A549 (cell line): Measurements from ENCODE around the gene SUPT7L. TPM values are rescaled to one million over a fixed set of nuclear protein-coding genes. Genes with fewer than 3 reads are reported as not detected.

Experiments used
- ATAC-seq, 2 experiments: fragments of 200-7000 bp in 1 of 2; fragments of >200 bp in 1 of 2; cut with Nextera tagmentation in 1 of 2; cut with Tn5 transposase in 1 of 2; 3 replicates each; pipeline versions ENCODE4 v1.8.0 to v1.9.1; 2018 to 2020; ENCODE audit warnings: mild to moderate bottlenecking in 1 of 2, moderate library complexity in 1 of 2
- CTCF ChIA-PET: fragments of 300-600 bp; sonication (Branson Sonifier 250); formaldehyde crosslinking; extraction: SDS; loops from one replicate; lab custom pipeline; 2021; ENCODE audit warnings: antibody characterized with exemption, inconsistent platforms; lab: Yijun Ruan, JAX
- POLR2A ChIA-PET: fragments of 350-600 bp; formaldehyde crosslinking; extraction: SDS; loops from one replicate; lab custom pipeline; 2021; ENCODE audit warnings: antibody characterized with exemption, inconsistent platforms; lab: Yijun Ruan, JAX
- DNase-seq, 2 experiments: peaks; one replicate each; pipeline versions ENCODE4 v3.0.0 to v3.0.0-alpha.2; 2011 to 2016; ENCODE audit warnings: low read depth in 1 of 2, low spot score in 1 of 2
- FAIRE-seq: peaks from 2 replicates; lab custom pipeline; 2011; peaks lifted over from hg19 to GRCh38; lab: Jason Lieb, UNC
- H3K27ac ChIP-seq, 2 experiments: fragments of >200 bp; sonication (Bioruptor Twin); formaldehyde crosslinking; 3 replicates each; pipeline ENCODE4 v1.5.1; 2016 to 2017
- H3K4me1 ChIP-seq: fragments of >200 bp; sonication (Bioruptor Twin); formaldehyde crosslinking; 3 replicates; pipeline ENCODE4 v1.6.1; 2016
- H3K4me2 ChIP-seq: fragments of >200 bp; sonication (Bioruptor Twin); formaldehyde crosslinking; 3 replicates; pipeline ENCODE4 v1.6.1; 2016
- H3K4me3 ChIP-seq: fragments of >200 bp; sonication (Bioruptor Twin); formaldehyde crosslinking; 3 replicates; pipeline ENCODE4 v1.5.1; 2016
- H3K9me3 ChIP-seq: fragments of >200 bp; sonication (Bioruptor Twin); formaldehyde crosslinking; 3 replicates; pipeline ENCODE4 v1.6.1; 2016
- BHLHE40 ChIP-seq: IDR thresholded peaks from 2 replicates; pipeline ENCODE4 v1.6.1; 2012; ENCODE audit warnings: low read depth, low read length, inconsistent platforms
- CBX2 ChIP-seq: fragments of 200-600 bp; sonication (generic); IDR thresholded peaks from 2 replicates; pipeline ENCODE4 v1.6.1; 2016; ENCODE audit warnings: low read depth, mild to moderate bottlenecking, borderline replicate concordance
- CBX8 ChIP-seq: fragments of 200-600 bp; sonication (generic); IDR thresholded peaks from 2 replicates; pipeline ENCODE4 v1.6.1; 2016
- CHD4 ChIP-seq: fragments of 200-600 bp; sonication (generic); IDR thresholded peaks from 2 replicates; pipeline ENCODE4 v1.6.1; 2016; ENCODE audit warnings: antibody characterized with exemption, mild to moderate bottlenecking, borderline replicate concordance
- E2F6 ChIP-seq: IDR thresholded peaks from 2 replicates; pipeline ENCODE4 v1.6.1; 2012; ENCODE audit warnings: low read depth, borderline replicate concordance
- EP300 ChIP-seq, 2 experiments: fragments of >200 bp; sonication (Bioruptor Twin); formaldehyde crosslinking; IDR thresholded peaks; 2 replicates in 1 of 2; 3 replicates in 1 of 2; pipeline ENCODE4 v1.6.1; 2016 to 2017
- FOSB ChIP-seq: fragments of 250-450 bp; sonication (Bioruptor Pico); IDR thresholded peaks from 2 replicates; pipeline ENCODE4 v1.5.0; 2020; ENCODE audit warnings: mild to moderate bottlenecking, moderate library complexity
- FOSL2 ChIP-seq, 2 experiments: fragments of 450-650 bp in 1 of 2; fragments of >200 bp in 1 of 2; sonication (Bioruptor Twin) in 1 of 2; formaldehyde crosslinking; IDR thresholded peaks; 2 replicates each; pipeline versions ENCODE4 v1.5.0 to v1.6.1; 2016 to 2020; ENCODE audit warnings: mild to moderate bottlenecking in 1 of 2, moderate library complexity in 1 of 2
- GATA3 ChIP-seq: IDR thresholded peaks from 2 replicates; pipeline ENCODE4 v1.6.1; 2012; ENCODE audit warnings: borderline replicate concordance
- HEYL ChIP-seq: fragments of 250-450 bp; sonication (Bioruptor Pico); IDR thresholded peaks from 2 replicates; pipeline ENCODE4 v1.8.0; 2021; ENCODE audit warnings: mild to moderate bottlenecking, moderate library complexity
- HOXB5 ChIP-seq: fragments of 250-450 bp; sonication (Bioruptor Pico); IDR thresholded peaks from 2 replicates; pipeline ENCODE4 v1.5.0; 2020; ENCODE audit warnings: mild to moderate bottlenecking, moderate library complexity
- KDM5A ChIP-seq: fragments of 200-600 bp; sonication (generic); IDR thresholded peaks from 2 replicates; pipeline ENCODE4 v1.6.1; 2016; ENCODE audit warnings: antibody characterized with exemption, mild to moderate bottlenecking
- MYC ChIP-seq: IDR thresholded peaks from 2 replicates; pipeline ENCODE4 v1.6.1; 2012; ENCODE audit warnings: mild to moderate bottlenecking, inconsistent platforms, low read length, improper control_type of control experiment, borderline replicate concordance
- NFE2L2 ChIP-seq: fragments of 150-350 bp; conservative IDR thresholded peaks from 2 replicates; pipeline ENCODE4 v1.6.1; 2014; ENCODE audit warnings: low read length
- NPAS2 ChIP-seq: fragments of 250-450 bp; sonication (Bioruptor Pico); IDR thresholded peaks from 2 replicates; pipeline ENCODE4 v1.8.0; 2022; ENCODE audit warnings: mild to moderate bottlenecking, moderate library complexity, borderline replicate concordance
- POLR2A ChIP-seq: IDR thresholded peaks from 2 replicates; pipeline ENCODE4 v1.6.1; 2012; ENCODE audit warnings: mild to moderate bottlenecking, low read length
- POLR2AphosphoS2 ChIP-seq: conservative IDR thresholded peaks from 2 replicates; pipeline ENCODE4 v1.6.1; 2012; ENCODE audit warnings: low read length, improper control_type of control experiment, inconsistent platforms
- RAD21 ChIP-seq, 2 experiments: fragments of >200 bp in 1 of 2; sonication (Bioruptor Twin) in 1 of 2; formaldehyde crosslinking in 1 of 2; IDR thresholded peaks in 1 of 2; conservative IDR thresholded peaks in 1 of 2; 2 replicates in 1 of 2; 3 replicates in 1 of 2; pipeline ENCODE4 v1.6.1; 2012 to 2018; ENCODE audit warnings: inconsistent platforms in 1 of 2
- RCOR1 ChIP-seq: fragments of 150-350 bp; IDR thresholded peaks from 2 replicates; pipeline ENCODE4 v1.6.1; 2014; ENCODE audit warnings: antibody characterized with exemption, low read length, low read depth
- SREBF2 ChIP-seq: fragments of 450-650 bp; IDR thresholded peaks from 2 replicates; pipeline ENCODE4 v1.6.1; 2014; ENCODE audit warnings: mild to moderate bottlenecking, moderate library complexity
- TP53 ChIP-seq: fragments of 250-450 bp; sonication (Bioruptor Pico); IDR thresholded peaks from 2 replicates; pipeline ENCODE4 v1.5.0; 2021; ENCODE audit warnings: mild to moderate bottlenecking, moderate library complexity
- ZC3H11A ChIP-seq: fragments of 450-650 bp; IDR thresholded peaks from 2 replicates; pipeline ENCODE4 v1.6.1; 2014; ENCODE audit warnings: antibody characterized with exemption, mild to moderate bottlenecking
- WGBS: methylation state at CpG from one replicate; pipeline ENCODE4 v1.1.6; 2017; ENCODE audit errors: missing lambda C conversion rate; 5-methylcytosine and 5-hydroxymethylcytosine counted together
- polyA plus RNA-seq, 4 experiments: library from polyadenylated mRNA; depleted of rRNA in 3 of 4; stranded (reverse); fragments of >200 nt; fragmentation: RNase III in 1 of 4; extraction: RNeasy Plus Mini Kit Qiagen cat#74134 plus additional on column Dnase treatment in 1 of 4; gene quantifications; 2 replicates in 3 of 4; 3 replicates in 1 of 4; pipeline ENCODE4 v1.2.3, GENCODE V29; 2011 to 2017
- TF ChIP-seq, protein P1 (sequence below): fragments of >200 bp; sonication (Bioruptor Twin); formaldehyde crosslinking; IDR thresholded peaks from 3 replicates; pipeline ENCODE4 v1.6.1; 2016
- TF ChIP-seq, protein P2 (sequence below): IDR thresholded peaks from 2 replicates; pipeline ENCODE4 v1.6.1; 2012
- TF ChIP-seq, protein P3 (sequence below): IDR thresholded peaks from 2 replicates; pipeline ENCODE4 v1.6.1; 2012

The SUPT7L gene
- polyA plus RNA-seq, 2 of the 4 experiments (the other 2 are of a cell fraction), result 39.5 to 67.0 TPM

- DNase-seq (peak in 1 of 2 experiments; percentile 19), FAIRE-seq (no peak), ATAC-seq (peak; percentile 63 to 65; a peak in 4 of 6 replicates)
- Histone ChIP-seq H3K9me3 (no peaks in the 10 kb centered on the region), H3K27ac (no peak overlapping the region), H3K4me2 (no peak overlapping the region), H3K4me3 (no peak overlapping the region), H3K4me1 (no peaks in the 10 kb centered on the region)
- TF ChIP-seq TP53 (CRISPR knock-in tag) (no peak), RAD21 (conservative IDR thresholded peaks at IDR 0.05 in 1 of 2, IDR thresholded peaks at IDR 0.05 in 1 of 2) (0 out of 5 replicates have a peak, but pooled peaks of 1 of the 2 experiments have one; percentile 9)
- POLR2A ChIA-PET, result no interaction called here
- CTCF ChIA-PET, result interaction anchor here (0.8 to 3.7 kb wide), 8 partner anchors 14 to 214 kb away, joined by 3 to 13 read pairs (median 4); a partner anchor contains a TSS
- WGBS, result 80% methylated on average over 1 of the region's 1 CpG
Measured at GRCh38 chr2:27621524-27621923, 41.9 kb downstream of the SUPT7L start.

DNA sequence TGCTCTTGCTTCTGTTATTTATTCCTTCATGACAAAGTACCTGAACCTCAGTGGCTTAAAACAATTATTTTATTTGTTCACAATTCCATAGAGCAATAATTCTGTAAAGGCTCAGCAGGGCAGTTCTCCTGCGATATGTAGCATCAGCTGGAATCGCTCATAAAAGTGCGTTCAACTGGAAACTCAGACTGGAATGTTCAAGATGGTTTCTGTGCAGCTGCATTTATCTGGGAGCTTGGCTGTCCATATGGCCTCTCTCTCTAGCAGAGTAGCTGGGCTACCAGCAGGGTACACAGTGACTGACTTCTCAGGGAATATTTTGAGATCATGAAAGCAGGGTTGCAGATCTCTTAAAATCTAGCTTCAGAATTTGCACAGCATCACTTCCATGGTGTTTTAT is 48.1 kb downstream of the SUPT7L start:
- WGBS, result 93% methylated on average over 3 of the region's 3 CpGs
- no peaks in the 10 kb centered on the region for H3K9me3 ChIP-seq
- no peak for FAIRE-seq
- H3K4me3 ChIP-seq, result no peak overlapping the region
- no peaks in the 10 kb centered on the region for H3K4me1 ChIP-seq
- CTCF ChIA-PET, result no interaction called here
- TF ChIP-seq SREBF2 (no peak), POLR2AphosphoS2 (no peak), BHLHE40 (no peak), GATA3 (no peak), CBX2 (no peak), ZC3H11A (no peak), NFE2L2 (no peak)
- TF ChIP-seq, all 56 proteins: peak for 0
- H3K4me2 ChIP-seq, result no peak overlapping the region
- H3K27ac ChIP-seq, result no peak overlapping the region
- DNase-seq (no peak), ATAC-seq (no peak)
- POLR2A ChIA-PET, result no interaction called here

DNA sequence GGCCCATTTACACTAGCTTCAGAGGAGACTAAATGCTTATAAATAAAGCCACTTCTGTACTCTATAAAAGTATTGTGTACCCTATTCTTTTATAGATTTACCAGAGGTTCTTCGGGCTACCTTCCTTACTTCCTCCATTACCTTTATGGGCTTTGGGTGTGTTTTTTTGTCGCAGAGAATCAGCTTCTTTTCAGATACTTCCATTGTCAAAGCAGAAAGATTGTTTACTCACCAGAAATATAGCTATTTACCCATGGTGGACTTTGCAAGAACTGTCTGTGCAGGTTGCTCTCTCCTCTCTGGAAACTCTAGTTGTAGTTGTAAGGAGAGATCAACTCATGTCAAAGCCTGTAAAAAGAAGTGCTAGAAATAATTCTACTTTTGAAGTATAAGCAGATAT is 49.4 kb downstream of the SUPT7L start:
- WGBS, result 83% methylated on average over 2 of the region's 2 CpGs
- DNase-seq, result no peak
- no peaks in the 10 kb centered on the region for H3K9me3 ChIP-seq

More for the DNA sequence above, 49.4 kb downstream of the SUPT7L start:
- TF ChIP-seq, protein P1, sequence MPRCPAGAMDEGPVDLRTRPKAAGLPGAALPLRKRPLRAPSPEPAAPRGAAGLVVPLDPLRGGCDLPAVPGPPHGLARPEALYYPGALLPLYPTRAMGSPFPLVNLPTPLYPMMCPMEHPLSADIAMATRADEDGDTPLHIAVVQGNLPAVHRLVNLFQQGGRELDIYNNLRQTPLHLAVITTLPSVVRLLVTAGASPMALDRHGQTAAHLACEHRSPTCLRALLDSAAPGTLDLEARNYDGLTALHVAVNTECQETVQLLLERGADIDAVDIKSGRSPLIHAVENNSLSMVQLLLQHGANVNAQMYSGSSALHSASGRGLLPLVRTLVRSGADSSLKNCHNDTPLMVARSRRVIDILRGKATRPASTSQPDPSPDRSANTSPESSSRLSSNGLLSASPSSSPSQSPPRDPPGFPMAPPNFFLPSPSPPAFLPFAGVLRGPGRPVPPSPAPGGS, result no peak
- TF ChIP-seq, protein P2, sequence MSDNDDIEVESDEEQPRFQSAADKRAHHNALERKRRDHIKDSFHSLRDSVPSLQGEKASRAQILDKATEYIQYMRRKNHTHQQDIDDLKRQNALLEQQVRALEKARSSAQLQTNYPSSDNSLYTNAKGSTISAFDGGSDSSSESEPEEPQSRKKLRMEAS, result no peak
- no peak for TF ChIP-seq HEYL
- TF ChIP-seq FOSB (CRISPR knock-in tag), result no peak
- TF ChIP-seq EP300 (IDR thresholded peaks at IDR 0.05), result no peak
- TF ChIP-seq, protein P3, sequence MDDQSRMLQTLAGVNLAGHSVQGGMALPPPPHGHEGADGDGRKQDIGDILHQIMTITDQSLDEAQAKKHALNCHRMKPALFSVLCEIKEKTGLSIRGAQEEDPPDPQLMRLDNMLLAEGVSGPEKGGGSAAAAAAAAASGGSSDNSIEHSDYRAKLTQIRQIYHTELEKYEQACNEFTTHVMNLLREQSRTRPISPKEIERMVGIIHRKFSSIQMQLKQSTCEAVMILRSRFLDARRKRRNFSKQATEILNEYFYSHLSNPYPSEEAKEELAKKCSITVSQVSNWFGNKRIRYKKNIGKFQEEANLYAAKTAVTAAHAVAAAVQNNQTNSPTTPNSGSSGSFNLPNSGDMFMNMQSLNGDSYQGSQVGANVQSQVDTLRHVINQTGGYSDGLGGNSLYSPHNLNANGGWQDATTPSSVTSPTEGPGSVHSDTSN, result no peak
- no peak for TF ChIP-seq CHD4
- no peak for TF ChIP-seq POLR2AphosphoS2
- TF ChIP-seq NPAS2, result no peak
- no peak for TF ChIP-seq MYC
- no peak for TF ChIP-seq E2F6
- TF ChIP-seq HOXB5, result no peak
- no peak for TF ChIP-seq KDM5A
- no peak for TF ChIP-seq RCOR1
- no peak for TF ChIP-seq GATA3
- TF ChIP-seq POLR2A, result no peak
- TF ChIP-seq FOSL2 (IDR thresholded peaks at IDR 0.05), result no peak
- no peak for TF ChIP-seq FOSL2 (CRISPR knock-in tag; IDR thresholded peaks at IDR 0.05)
- TF ChIP-seq CBX8, result no peak
- ChIA-PET CTCF (interaction anchor here (0.9 to 1.0 kb wide), 2 partner anchors 70 to 334 kb away, joined by 3 read pairs; no protein-coding TSS in a partner anchor), POLR2A (interaction anchor here (0.6 kb wide), 1 partner anchor 141 kb away, joined by 3 read pairs; no protein-coding TSS in a partner anchor)
- no peak overlapping the region for H3K4me2 ChIP-seq
- no peaks in the 10 kb centered on the region for H3K4me1 ChIP-seq
- H3K27ac ChIP-seq, result no peak overlapping the region
- H3K4me3 ChIP-seq, result no peak overlapping the region
- ATAC-seq (no peak), FAIRE-seq (no peak)
